H9 (cell line): ENCODE data around the gene OSM. TPM values are rescaled to one million over a fixed set of nuclear protein-coding genes. Genes with fewer than 3 reads are reported as not detected.

Source experiments
- DNase-seq: peaks from one replicate; pipeline ENCODE4 v3.0.0-alpha.2; 2017
- H2AFZ ChIP-seq: one replicate; pipeline ENCODE4 v1.6.1; 2013; ENCODE audit warnings: mild to moderate bottlenecking, low read length, control low read depth, moderate library complexity
- H2AK5ac ChIP-seq: 2 replicates; pipeline ENCODE4 v1.6.1; 2013; ENCODE audit warnings: low read length, control low read depth, mixed read lengths; ENCODE audit not compliant: insufficient read length
- H2BK120ac ChIP-seq: one replicate; pipeline ENCODE4 v1.6.1; 2013; ENCODE audit warnings: low read depth, mild to moderate bottlenecking, low read length, control low read depth, inconsistent platforms; ENCODE audit not compliant: poor library complexity, severe bottlenecking
- H2BK12ac ChIP-seq: 2 replicates; pipeline ENCODE4 v1.6.1; 2013; ENCODE audit warnings: low read length, control low read depth, mixed read lengths, low read depth; ENCODE audit not compliant: insufficient read length
- H2BK15ac ChIP-seq: 2 replicates; pipeline ENCODE4 v1.6.1; 2013; ENCODE audit warnings: low read depth, low read length, control low read depth
- H2BK20ac ChIP-seq: one replicate; pipeline ENCODE4 v1.6.1; 2013; ENCODE audit warnings: low read depth, mild to moderate bottlenecking, low read length, control low read depth, inconsistent platforms; ENCODE audit not compliant: poor library complexity, severe bottlenecking
- H2BK5ac ChIP-seq: 2 replicates; pipeline ENCODE4 v1.6.1; 2013; ENCODE audit warnings: low read length, control low read depth, mixed read lengths; ENCODE audit not compliant: insufficient read length
- H3K14ac ChIP-seq: 2 replicates; pipeline ENCODE4 v1.6.1; 2013; ENCODE audit warnings: low read length, control low read depth; ENCODE audit not compliant: insufficient read depth
- H3K18ac ChIP-seq: 2 replicates; pipeline ENCODE4 v1.6.1; 2013; ENCODE audit warnings: low read depth, mild to moderate bottlenecking, mixed read lengths, low read length, control low read depth; ENCODE audit not compliant: insufficient read length
- H3K23ac ChIP-seq: 2 replicates; pipeline ENCODE4 v1.6.1; 2013; ENCODE audit warnings: low read length, control low read depth, mixed read lengths, low read depth; ENCODE audit not compliant: insufficient read length
- H3K23me2 ChIP-seq: 2 replicates; pipeline ENCODE4 v1.6.1; 2013; ENCODE audit warnings: low read depth, mild to moderate bottlenecking, mixed read lengths, low read length, control low read depth; ENCODE audit not compliant: insufficient read length, poor library complexity, severe bottlenecking
- H3K27ac ChIP-seq: 2 replicates; pipeline ENCODE4 v1.5.1; 2013; ENCODE audit warnings: low read length, control low read depth, mixed read lengths, low read depth; ENCODE audit not compliant: insufficient read length
- H3K27me3 ChIP-seq: 2 replicates; pipeline ENCODE4 v1.6.1; 2013; ENCODE audit warnings: low read length, control low read depth, inconsistent platforms; ENCODE audit not compliant: insufficient read depth
- H3K4ac ChIP-seq: 2 replicates; pipeline ENCODE4 v1.6.1; 2013; ENCODE audit warnings: low read depth, mild to moderate bottlenecking, control low read depth, inconsistent platforms, low read length, moderate library complexity
- H3K4me1 ChIP-seq: 2 replicates; pipeline ENCODE4 v1.6.1; 2013; ENCODE audit warnings: low read length, control low read depth, inconsistent platforms; ENCODE audit not compliant: insufficient read depth
- H3K4me2 ChIP-seq: 2 replicates; pipeline ENCODE4 v1.6.1; 2013; ENCODE audit warnings: low read length, control low read depth, mixed read lengths; ENCODE audit not compliant: insufficient read length, insufficient read depth
- H3K56ac ChIP-seq: 2 replicates; pipeline ENCODE4 v1.6.1; 2013; ENCODE audit warnings: low read depth, mild to moderate bottlenecking, mixed read lengths, low read length, control low read depth; ENCODE audit not compliant: insufficient read length
- H3K79me1 ChIP-seq: 2 replicates; pipeline ENCODE4 v1.6.1; 2013; ENCODE audit warnings: low read depth, mild to moderate bottlenecking, moderate library complexity, low read length, control low read depth, inconsistent platforms; ENCODE audit not compliant: insufficient read depth, poor library complexity, severe bottlenecking
- H3K79me2 ChIP-seq: 2 replicates; pipeline ENCODE4 v1.6.1; 2013; ENCODE audit warnings: low read length, control low read depth, inconsistent platforms; ENCODE audit not compliant: insufficient read depth
- H3K9ac ChIP-seq: 2 replicates; pipeline ENCODE4 v1.6.1; 2013; ENCODE audit warnings: low read length, control low read depth, mixed read lengths; ENCODE audit not compliant: insufficient read length; ENCODE audit errors: extremely low read depth
- H3K9me3 ChIP-seq: one replicate; pipeline ENCODE4 v1.6.1; 2013; ENCODE audit warnings: low read depth, low read length, inconsistent platforms; ENCODE audit not compliant: control insufficient read depth
- H3T11ph ChIP-seq: one replicate; pipeline ENCODE4 v1.6.1; 2013; ENCODE audit warnings: mild to moderate bottlenecking, low read length, control low read depth, inconsistent platforms
- H4K20me1 ChIP-seq: one replicate; pipeline ENCODE4 v1.6.1; 2013; ENCODE audit not compliant: control insufficient read depth, insufficient read length, insufficient read depth
- H4K5ac ChIP-seq: 2 replicates; pipeline ENCODE4 v1.6.1; 2013; ENCODE audit warnings: low read depth, mild to moderate bottlenecking, mixed read lengths, low read length, control low read depth; ENCODE audit not compliant: insufficient read length
- H4K8ac ChIP-seq: replicated peaks from 2 replicates; pipeline ENCODE4 v1.6.1; 2013; ENCODE audit warnings: low read length, control low read depth, mixed read lengths, low read depth; ENCODE audit not compliant: insufficient read length
- H4K91ac ChIP-seq: 2 replicates; pipeline ENCODE4 v1.6.1; 2013; ENCODE audit warnings: low read depth, mild to moderate bottlenecking, moderate library complexity, mixed read lengths, low read length, control low read depth; ENCODE audit not compliant: insufficient read length
- H3K27ac Mint-ChIP-seq, 3 experiments: 2 replicates in 2 of 3; 3 replicates in 1 of 3; pipeline ENCODE4 v1.8.0; 2020 to 2021; ENCODE audit warnings: mixed read lengths in 3 of 3, mild to moderate bottlenecking in 1 of 3, moderate library complexity in 1 of 3
- H3K27me3 Mint-ChIP-seq: 2 replicates; pipeline ENCODE4 v1.8.0; 2021; ENCODE audit warnings: low read depth, mild to moderate bottlenecking, moderate library complexity, mixed read lengths
- H3K36me3 Mint-ChIP-seq, 3 experiments: 2 replicates in 2 of 3; 3 replicates in 1 of 3; pipeline ENCODE4 v1.8.0; 2020 to 2021; ENCODE audit warnings: low read depth in 3 of 3, mixed read lengths in 3 of 3; ENCODE audit not compliant: insufficient read depth in 1 of 3
- H3K4me1 Mint-ChIP-seq, 2 experiments: 2 replicates each; pipeline ENCODE4 v1.8.0; 2020; ENCODE audit warnings: mixed read lengths in 2 of 2
- H3K4me3 Mint-ChIP-seq, 2 experiments: 2 replicates in 1 of 2; 3 replicates in 1 of 2; pipeline ENCODE4 v1.8.0; 2020 to 2021; ENCODE audit warnings: mild to moderate bottlenecking in 2 of 2, mixed read lengths in 2 of 2, moderate library complexity in 1 of 2
- H3K9me3 Mint-ChIP-seq, 2 experiments: 2 replicates in 1 of 2; 3 replicates in 1 of 2; pipeline ENCODE4 v1.8.0; 2020; ENCODE audit warnings: mild to moderate bottlenecking in 2 of 2, mixed read lengths in 2 of 2, moderate library complexity in 1 of 2
- CTCF ChIP-seq: fragments of 200-600 bp; sonication (generic); conservative IDR thresholded peaks from 3 replicates; pipeline ENCODE4 v1.8.0; 2021; ENCODE audit warnings: antibody characterized with exemption, mild to moderate bottlenecking
- WGBS: extraction: QIAGEN DNeasy Blood & Tissue Kit; methylation state at CpG from one replicate; pipeline ENCODE4 v1.1.7; 2013; ENCODE audit warnings: missing lambda C conversion rate, low lambda C conversion rate, mixed read lengths; ENCODE audit not compliant: insufficient read length; ENCODE audit errors: extremely low coverage; 5-methylcytosine and 5-hydroxymethylcytosine counted together
- total RNA-seq: library from RNA; stranded (reverse); gene quantifications from 2 replicates; pipeline ENCODE4 v1.2.1, GENCODE V29; 2021

OSM gene
- total RNA-seq, 1 experiment from 2014 or later = not detected

GRCh38 chr22:30272781-30273601 is 6.3 kb upstream of the OSM start:
- Histone ChIP-seq H3K4me2 (no peak overlapping the region), H4K91ac (no peak overlapping the region), H3K56ac (no peak overlapping the region), H3K9ac (no peak overlapping the region), H2BK5ac (no peak overlapping the region), H2AK5ac (no peak overlapping the region), H2AFZ (no peak overlapping the region), H3K14ac (no peak overlapping the region), H3K23ac (no peak overlapping the region), H2BK120ac (no peak overlapping the region), H4K20me1 (no peaks in the 10 kb centered on the region), H3K4ac (no peak overlapping the region), H3K79me1 (no peaks in the 10 kb centered on the region), H3T11ph (no peak overlapping the region), H3K79me2 (no peaks in the 10 kb centered on the region), H2BK20ac (no peak overlapping the region), H3K23me2 (no peaks in the 10 kb centered on the region), H3K9me3 (no peaks in the 10 kb centered on the region), H4K8ac (no peak overlapping the region), H2BK12ac (no peak overlapping the region), H2BK15ac (no peak overlapping the region), H3K27ac (no peak overlapping the region), H3K4me1 (no peaks in the 10 kb centered on the region; the same call in 1 of the 2 replicates), H4K5ac (no peak overlapping the region), H3K18ac (no peak overlapping the region), H3K27me3 (no peaks in the 10 kb centered on the region)
- no peak overlapping the region for H3K4me3 Mint-ChIP-seq
- H3K9me3 Mint-ChIP-seq = no peaks in the 10 kb centered on the region
- WGBS = no CpG with 5 or more reads among the region's 16 CpGs
- peaks cover 8% of the 10 kb centered on the region for H3K27me3 Mint-ChIP-seq
- TF ChIP-seq CTCF = no peak
- H3K36me3 Mint-ChIP-seq = no peaks in the 10 kb centered on the region
- no peak for DNase-seq
- H3K27ac Mint-ChIP-seq = no peak overlapping the region
- H3K4me1 Mint-ChIP-seq = peaks cover 9 to 14% of the 10 kb centered on the region in 2 experiments
